D721Med (cell line): ENCODE results near the gene CHRM4.

Experiments used
- DNase-seq: peaks from one replicate; pipeline ENCODE4 v3.0.0; 2011; ENCODE audit warnings: low spot score; ENCODE audit not compliant: insufficient read length
- FAIRE-seq: peaks from 2 replicates; lab custom pipeline; 2011; peaks lifted over from hg19 to GRCh38; lab: Jason Lieb, UNC
- CTCF ChIP-seq: IDR thresholded peaks from 2 replicates; pipeline ENCODE4 v1.5.1; 2012; ENCODE audit warnings: mild to moderate bottlenecking, control low read depth; ENCODE audit not compliant: insufficient read depth; ENCODE audit errors: missing control alignments

The CHRM4 gene

GRCh38 chr11:46359953-46360352 is 31.6 kb downstream of the CHRM4 start:
- FAIRE-seq (no peak), DNase-seq (no peak)
- no peak for TF ChIP-seq CTCF

GRCh38 chr11:46357483-46357936 is 34.1 kb downstream of the CHRM4 start:
- no peak for DNase-seq
- FAIRE-seq = no peak
- no peak for TF ChIP-seq CTCF

- FAIRE-seq = no peak
- no peak for TF ChIP-seq CTCF
These were observed 34.6 kb downstream of the CHRM4 start for GRCh38 chr11:46356924-46357482.

GRCh38 chr11:46353698-46354097 is 37.9 kb downstream of the CHRM4 start:
- DNase-seq (no peak), FAIRE-seq (no peak)
- no peak for TF ChIP-seq CTCF

More at GRCh38 chr11:46356924-46357482, 34.6 kb downstream of the CHRM4 start:
- no peak for DNase-seq

GRCh38 chr11:46352063-46352841 is 39.3 kb downstream of the CHRM4 start:
- no peak for FAIRE-seq
- no peak for DNase-seq
- TF ChIP-seq CTCF = peak; percentile 58

- no peak for DNase-seq
- no peak for TF ChIP-seq CTCF
- no peak for FAIRE-seq
These were observed 40.0 kb downstream of the CHRM4 start for GRCh38 chr11:46351606-46352005.

GRCh38 chr11:46351148-46351547 is 40.4 kb downstream of the CHRM4 start:
- no peak for DNase-seq
- FAIRE-seq = no peak
- TF ChIP-seq CTCF = no peak
